ENCODE measurements around the gene SLC25A3.
"Not testable (repeated sequence)": the region's sequence is repeated elsewhere in the genome, so short reads cannot be mapped to it uniquely, and the experiment has no call there.

Gene SLC25A3

DNA sequence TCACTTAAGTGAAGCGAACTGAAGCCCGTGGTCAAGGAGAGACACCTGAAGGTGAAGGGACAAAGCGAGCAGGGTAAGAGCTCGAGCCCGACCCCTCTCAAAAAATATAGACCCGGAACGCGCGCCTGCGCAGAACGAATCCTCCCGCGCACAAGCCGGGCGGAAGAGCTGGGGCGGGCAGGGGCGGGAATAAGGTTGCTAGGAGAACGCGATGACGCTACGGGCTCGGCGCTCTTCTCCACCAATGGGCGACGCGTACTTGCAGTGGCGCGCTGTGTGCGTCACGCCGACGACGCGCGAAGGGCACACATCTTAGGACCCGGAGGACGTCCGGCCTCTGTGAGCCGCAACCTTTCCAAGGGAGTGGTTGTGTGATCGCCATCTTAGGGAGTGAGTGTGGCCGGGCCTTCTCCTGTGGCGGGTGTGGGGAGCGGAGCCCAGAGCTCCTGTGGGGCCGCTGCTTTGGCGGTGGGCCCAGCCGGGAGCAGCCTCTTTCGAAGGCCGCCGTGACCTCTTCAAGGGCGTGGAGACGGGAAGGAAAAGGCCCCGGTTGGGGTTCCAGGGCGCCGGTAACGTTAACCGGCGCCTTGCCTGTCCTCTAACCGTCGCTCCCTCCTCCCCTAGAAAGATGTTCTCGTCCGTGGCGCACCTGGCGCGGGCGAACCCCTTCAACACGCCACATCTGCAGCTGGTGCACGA is at the start of gene SLC25A3:
SLC25A3 (plus strand) TSS at position 336 of the 699 bp plus-strand sequence; CDS start at position 629, 293 bp downstream.
- H3K9ac ChIP-seq (ENCODE audit: low read depth, low read length) = peak within 1 kb of the TSS; percentile 99
- H3K36me3 ChIP-seq (ENCODE audit: insufficient read depth, low read length) = peaks cover 20% of the 10 kb centered on the region
- 0 out of 2 replicates have a peak, but pooled peaks cover 12% of the 10 kb centered on the region for H3K4me1 ChIP-seq (ENCODE audit: insufficient read depth, low read length)
- no peaks in the 10 kb centered on the region for H3K9me3 ChIP-seq (ENCODE audit: control insufficient read depth, insufficient read depth, low read length)

DNA sequence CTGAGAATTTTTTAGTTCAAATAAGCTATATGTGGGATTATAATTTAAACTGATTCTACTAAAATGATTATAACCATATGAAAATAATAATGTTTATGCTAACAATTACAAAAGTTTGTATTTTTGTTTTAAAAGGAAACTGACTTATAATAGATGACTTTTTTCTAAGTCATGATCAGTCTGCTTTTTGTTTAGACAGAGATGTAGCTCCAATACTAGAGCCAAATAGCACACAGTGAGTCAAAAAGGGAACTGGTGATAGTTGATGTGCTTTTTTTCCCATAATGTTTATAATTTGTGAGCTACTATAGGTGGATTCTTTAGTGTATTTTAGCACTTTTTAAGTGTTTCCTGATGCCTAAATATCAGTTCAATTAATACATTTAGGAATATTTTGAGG is 49.8 kb upstream of the SLC25A3 start:
- Histone ChIP-seq H3K36me3 (ENCODE audit: insufficient read depth, low read length) (peaks cover 15% of the 10 kb centered on the region; the same call in 1 of the 2 replicates), H3K9me3 (ENCODE audit: control insufficient read depth, insufficient read depth, low read length) (no peaks in the 10 kb centered on the region), H3K4me1 (ENCODE audit: insufficient read depth, low read length) (no peaks in the 10 kb centered on the region), H3K9ac (ENCODE audit: low read depth, low read length) (no peak overlapping the region)

DNA sequence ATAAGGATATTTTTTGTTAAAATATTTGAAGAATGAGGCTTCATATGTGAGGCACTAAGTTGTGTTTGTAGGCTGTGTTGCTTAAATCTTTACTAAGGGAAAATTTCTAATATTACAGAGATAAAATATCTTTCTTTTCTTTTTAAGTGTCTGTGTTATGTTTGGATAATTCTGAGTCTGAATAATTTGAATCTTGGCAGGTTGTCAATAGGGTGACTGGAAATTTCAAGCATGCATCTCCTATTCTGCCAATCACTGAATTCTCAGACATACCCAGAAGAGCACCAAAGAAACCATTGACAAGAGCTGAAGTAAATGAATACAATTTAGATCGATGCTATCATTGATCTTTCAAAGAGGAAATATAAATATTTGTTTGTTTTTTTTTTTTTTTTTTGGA is 48.7 kb upstream of the SLC25A3 start:
- no peaks in the 10 kb centered on the region for H3K9me3 ChIP-seq (ENCODE audit: control insufficient read depth, insufficient read depth, low read length)
- no peak overlapping the region for H3K9ac ChIP-seq (ENCODE audit: low read depth, low read length)
- H3K4me1 ChIP-seq (ENCODE audit: insufficient read depth, low read length) = no peaks in the 10 kb centered on the region
- peaks cover 19% of the 10 kb centered on the region for H3K36me3 ChIP-seq (ENCODE audit: insufficient read depth, low read length)

DNA sequence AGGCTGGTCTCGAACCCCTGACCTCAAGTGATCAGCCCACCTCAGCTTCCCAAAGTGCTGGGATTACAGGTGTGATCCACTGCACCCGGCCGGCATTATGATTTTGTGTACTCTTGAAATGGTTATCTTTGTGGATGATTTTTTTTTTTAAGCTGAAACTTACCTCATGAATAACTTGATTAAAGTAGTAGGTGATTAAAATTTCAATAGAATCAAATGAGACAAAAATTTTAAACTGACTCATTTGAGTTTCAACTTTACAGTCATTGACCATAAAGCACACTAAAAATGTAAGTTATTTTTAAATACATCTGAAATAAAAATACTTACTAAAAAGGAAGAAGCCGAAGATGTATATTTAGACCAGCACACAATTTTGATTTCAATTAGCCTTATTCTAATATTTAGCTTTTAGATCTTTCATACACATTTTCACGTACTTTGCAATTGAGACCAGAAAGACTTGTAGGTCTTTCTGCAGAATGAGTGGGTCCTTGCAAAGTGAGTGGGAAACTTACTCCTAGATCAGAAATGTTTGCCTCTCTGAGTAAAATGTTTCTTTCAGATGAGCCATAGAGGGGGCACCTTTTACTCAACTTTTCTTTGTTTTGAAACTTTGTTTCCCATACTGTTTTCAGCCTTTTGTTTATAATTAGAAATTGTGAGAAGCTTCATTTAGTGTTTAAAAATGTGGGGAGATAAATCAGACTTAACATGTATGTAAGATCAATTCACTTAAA is 43.9 kb upstream of the SLC25A3 start:
- Histone ChIP-seq H3K4me1 (ENCODE audit: insufficient read depth, low read length) (no peaks in the 10 kb centered on the region), H3K9me3 (ENCODE audit: control insufficient read depth, insufficient read depth, low read length) (no peaks in the 10 kb centered on the region), H3K9ac (ENCODE audit: low read depth, low read length) (no peak overlapping the region), H3K36me3 (ENCODE audit: insufficient read depth, low read length) (peaks cover 16% of the 10 kb centered on the region)

DNA sequence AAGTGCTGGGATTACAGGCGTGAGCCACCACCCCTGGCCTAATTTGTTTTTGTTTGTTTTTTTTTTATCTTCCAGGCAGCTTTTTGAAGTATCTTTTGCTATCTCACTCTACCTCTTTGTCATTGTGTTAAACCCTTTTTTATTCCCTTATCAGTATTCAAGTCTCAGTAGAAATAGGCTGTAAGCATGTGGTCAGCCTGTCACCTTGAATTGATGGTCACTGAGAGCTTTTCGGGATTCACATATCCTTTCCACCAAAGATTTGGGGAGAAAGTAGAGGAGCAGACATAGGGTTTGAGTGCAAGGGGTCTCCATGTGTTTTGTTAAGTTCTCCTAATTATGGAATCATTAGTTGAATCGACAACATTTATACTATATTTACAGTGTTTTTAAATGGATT is 41.7 kb upstream of the SLC25A3 start:
- H3K36me3 ChIP-seq (ENCODE audit: insufficient read depth, low read length) = peaks cover 11% of the 10 kb centered on the region

DNA sequence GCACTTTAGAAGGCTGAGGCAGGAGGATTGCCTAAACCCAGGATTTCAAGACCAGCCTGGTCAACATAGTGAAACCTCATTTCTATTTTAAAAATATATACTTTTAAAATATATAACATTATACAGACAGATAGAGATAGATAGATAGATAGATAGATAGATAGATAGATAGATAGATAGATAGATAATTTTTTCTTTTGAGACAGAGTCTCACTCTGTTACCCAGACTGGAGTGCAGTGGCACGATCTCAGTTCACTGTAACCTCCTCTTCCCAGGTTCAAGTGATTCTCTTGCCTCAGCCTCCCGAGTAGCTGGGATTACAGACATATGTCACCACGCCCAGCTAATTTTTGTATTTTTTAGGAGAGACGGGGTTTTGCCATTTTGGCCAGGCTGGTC is 35.4 kb upstream of the SLC25A3 start:
- H3K9me3 ChIP-seq (ENCODE audit: control insufficient read depth, insufficient read depth, low read length); H3K36me3 ChIP-seq (ENCODE audit: insufficient read depth, low read length); H3K4me1 ChIP-seq (ENCODE audit: insufficient read depth, low read length); H3K9ac ChIP-seq (ENCODE audit: low read depth, low read length): not testable (repeated sequence)

More for the DNA sequence above, 41.7 kb upstream of the SLC25A3 start:
- Histone ChIP-seq H3K9me3 (ENCODE audit: control insufficient read depth, insufficient read depth, low read length) (no peaks in the 10 kb centered on the region), H3K4me1 (ENCODE audit: insufficient read depth, low read length) (no peaks in the 10 kb centered on the region), H3K9ac (ENCODE audit: low read depth, low read length) (no peak overlapping the region)

DNA sequence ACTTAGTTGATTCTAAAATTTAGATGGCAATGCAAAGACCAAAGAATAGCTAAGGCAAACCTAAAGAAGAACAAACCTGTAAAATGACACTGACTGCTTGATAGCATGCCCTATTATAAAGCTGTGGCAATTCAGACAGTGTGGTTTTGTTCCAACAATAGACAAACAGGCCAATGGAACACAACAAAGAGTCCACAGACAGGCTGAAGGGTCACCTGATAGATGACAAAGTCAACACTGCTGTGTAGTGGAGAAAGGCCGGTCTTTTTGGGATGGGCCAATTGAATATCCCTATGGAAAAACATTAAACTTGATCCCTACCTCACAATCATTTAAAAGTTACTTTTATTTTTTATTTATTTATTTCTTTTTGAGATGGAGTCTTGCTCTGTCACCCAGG is 33.8 kb upstream of the SLC25A3 start:
- Histone ChIP-seq H3K9me3 (ENCODE audit: control insufficient read depth, insufficient read depth, low read length) (no peaks in the 10 kb centered on the region), H3K9ac (ENCODE audit: low read depth, low read length) (no peak overlapping the region), H3K4me1 (ENCODE audit: insufficient read depth, low read length) (no peaks in the 10 kb centered on the region), H3K36me3 (ENCODE audit: insufficient read depth, low read length) (no peaks in the 10 kb centered on the region)

DNA sequence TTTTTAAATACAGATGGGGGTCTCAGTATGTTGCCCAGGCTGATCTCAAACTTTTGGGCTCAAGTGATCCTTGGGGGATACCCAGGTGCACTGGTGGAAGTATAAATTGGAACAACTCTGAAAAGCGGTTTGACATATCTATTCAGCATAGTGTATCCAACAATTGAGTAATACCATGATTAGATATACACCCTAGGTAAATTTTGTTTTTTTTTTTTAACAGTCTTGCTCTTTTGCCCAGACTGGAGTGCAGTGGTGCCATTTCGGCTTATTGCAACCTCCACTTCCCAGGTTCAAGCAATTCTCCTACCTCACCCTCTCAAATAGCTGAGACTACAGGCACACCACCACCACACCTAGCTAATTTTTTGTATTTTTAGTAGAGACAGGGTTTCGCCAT is 31.6 kb upstream of the SLC25A3 start:
- Histone ChIP-seq H3K4me1 (ENCODE audit: insufficient read depth, low read length) (no peaks in the 10 kb centered on the region), H3K9me3 (ENCODE audit: control insufficient read depth, insufficient read depth, low read length) (no peaks in the 10 kb centered on the region), H3K9ac (ENCODE audit: low read depth, low read length) (no peak overlapping the region), H3K36me3 (ENCODE audit: insufficient read depth, low read length) (no peaks in the 10 kb centered on the region)

DNA sequence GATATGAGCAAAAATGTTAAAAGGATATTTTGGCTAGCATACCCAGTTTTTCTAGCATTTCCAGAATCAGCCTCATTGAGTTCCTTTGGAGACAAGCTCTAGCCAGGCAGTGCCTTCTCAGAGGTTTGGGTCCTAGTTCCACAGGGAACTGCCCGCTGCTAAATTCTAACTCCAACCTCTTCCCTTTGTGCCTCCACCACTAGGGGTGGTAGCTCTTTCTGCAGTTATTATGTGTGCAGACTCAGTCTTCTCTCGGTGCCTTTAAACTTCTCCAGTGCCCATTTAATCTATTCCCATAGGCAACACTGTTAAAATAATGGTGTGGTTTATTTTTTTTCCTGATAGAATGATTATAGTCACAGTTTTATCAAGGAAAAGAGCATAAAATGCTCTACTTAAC is 21.5 kb upstream of the SLC25A3 start:
- H3K4me1 ChIP-seq (ENCODE audit: insufficient read depth, low read length) = no peaks in the 10 kb centered on the region
- no peaks in the 10 kb centered on the region for H3K9me3 ChIP-seq (ENCODE audit: control insufficient read depth, insufficient read depth, low read length)
- H3K36me3 ChIP-seq (ENCODE audit: insufficient read depth, low read length) = no peaks in the 10 kb centered on the region
- H3K9ac ChIP-seq (ENCODE audit: low read depth, low read length) = no peak overlapping the region

DNA sequence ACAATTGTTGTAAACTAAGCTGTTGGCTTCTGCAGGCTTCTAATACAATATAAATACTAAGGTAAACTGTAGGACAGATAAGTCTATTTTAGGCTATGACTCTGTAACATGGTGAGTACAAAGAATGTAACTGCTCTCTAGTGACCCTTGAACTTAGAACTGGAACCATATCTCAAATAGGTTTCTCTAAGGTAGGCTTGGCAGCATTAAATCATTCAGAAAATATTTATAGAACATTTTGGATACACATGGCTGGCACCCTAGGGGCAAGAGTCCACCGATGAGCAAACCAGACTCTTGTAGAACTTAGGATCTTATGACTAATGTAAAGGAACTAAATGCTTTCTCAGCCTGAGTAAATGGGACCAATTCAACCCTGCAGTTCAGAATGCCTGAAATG is 19.4 kb upstream of the SLC25A3 start:
- Histone ChIP-seq H3K36me3 (ENCODE audit: insufficient read depth, low read length) (no peaks in the 10 kb centered on the region), H3K4me1 (ENCODE audit: insufficient read depth, low read length) (0 out of 2 replicates have a peak, but pooled peaks cover 2% of the 10 kb centered on the region), H3K9me3 (ENCODE audit: control insufficient read depth, insufficient read depth, low read length) (no peaks in the 10 kb centered on the region), H3K9ac (ENCODE audit: low read depth, low read length) (no peak overlapping the region)

DNA sequence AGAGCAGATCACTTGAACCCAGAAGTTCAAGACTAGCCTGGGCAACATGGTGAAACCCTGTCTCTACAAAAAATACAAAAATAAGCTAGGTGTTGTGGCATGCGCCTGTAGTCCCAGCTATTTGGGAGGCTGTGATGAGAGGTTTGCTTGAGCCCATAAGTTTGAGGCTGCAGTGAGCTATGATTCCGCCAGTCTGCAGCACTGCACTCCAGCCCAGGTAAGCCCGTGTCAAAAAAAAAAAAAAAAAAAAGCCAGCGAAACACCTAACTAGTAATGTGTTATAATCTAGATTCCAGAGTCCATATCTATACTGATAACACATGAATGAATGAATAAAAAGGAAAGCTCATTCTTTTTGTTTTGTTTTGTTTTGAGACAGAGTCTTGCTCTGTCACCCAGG is 18.5 kb upstream of the SLC25A3 start:
- H3K4me1 ChIP-seq (ENCODE audit: insufficient read depth, low read length) = 0 out of 2 replicates have a peak, but pooled peaks cover 2% of the 10 kb centered on the region
- no peaks in the 10 kb centered on the region for H3K36me3 ChIP-seq (ENCODE audit: insufficient read depth, low read length)
- no peak overlapping the region for H3K9ac ChIP-seq (ENCODE audit: low read depth, low read length)
- H3K9me3 ChIP-seq (ENCODE audit: control insufficient read depth, insufficient read depth, low read length) = no peaks in the 10 kb centered on the region

DNA sequence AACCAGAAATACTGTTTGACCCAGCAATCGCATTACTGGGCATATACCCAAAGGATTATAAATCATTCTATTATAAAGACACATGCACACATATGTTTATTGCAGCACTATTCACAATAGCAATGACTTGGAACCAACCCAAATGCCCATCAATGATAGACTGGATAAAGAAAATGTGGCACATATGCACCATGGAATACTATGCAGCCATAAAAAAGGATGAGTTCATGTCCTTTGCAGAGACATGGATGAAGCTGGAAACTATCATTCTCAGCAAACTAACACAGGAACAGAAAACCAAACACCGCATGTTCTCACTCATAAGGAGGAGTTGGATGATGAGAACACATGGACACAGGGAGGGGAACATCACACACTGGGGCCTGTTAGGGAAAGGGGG is 16.7 kb upstream of the SLC25A3 start:
- H3K9me3 ChIP-seq (ENCODE audit: control insufficient read depth, insufficient read depth, low read length); H3K9ac ChIP-seq (ENCODE audit: low read depth, low read length); H3K4me1 ChIP-seq (ENCODE audit: insufficient read depth, low read length): not testable (repeated sequence)

DNA sequence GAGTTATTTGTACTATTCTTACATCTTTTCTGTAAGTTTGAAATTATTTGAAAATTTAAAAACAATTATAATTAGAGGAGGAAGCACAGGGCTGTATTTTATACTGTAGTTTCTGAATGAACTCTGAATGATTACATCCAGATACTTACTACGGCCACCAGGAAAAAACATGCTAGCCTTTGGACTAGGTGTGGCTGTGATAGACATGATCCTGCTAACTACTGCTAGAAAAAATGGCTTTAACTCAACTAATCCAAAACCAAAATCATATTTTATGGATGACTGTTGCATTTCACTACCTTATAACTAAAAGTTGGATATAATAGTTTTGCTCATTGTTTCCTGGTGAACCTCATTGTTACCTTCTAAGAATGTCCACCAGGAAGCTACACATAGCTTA is 15.1 kb upstream of the SLC25A3 start:
- H3K9ac ChIP-seq (ENCODE audit: low read depth, low read length) = no peak overlapping the region
- H3K4me1 ChIP-seq (ENCODE audit: insufficient read depth, low read length) = 0 out of 2 replicates have a peak, but pooled peaks cover 2% of the 10 kb centered on the region

More for the DNA sequence above, 16.7 kb upstream of the SLC25A3 start:
- H3K36me3 ChIP-seq (ENCODE audit: insufficient read depth, low read length) = not testable (repeated sequence)

DNA sequence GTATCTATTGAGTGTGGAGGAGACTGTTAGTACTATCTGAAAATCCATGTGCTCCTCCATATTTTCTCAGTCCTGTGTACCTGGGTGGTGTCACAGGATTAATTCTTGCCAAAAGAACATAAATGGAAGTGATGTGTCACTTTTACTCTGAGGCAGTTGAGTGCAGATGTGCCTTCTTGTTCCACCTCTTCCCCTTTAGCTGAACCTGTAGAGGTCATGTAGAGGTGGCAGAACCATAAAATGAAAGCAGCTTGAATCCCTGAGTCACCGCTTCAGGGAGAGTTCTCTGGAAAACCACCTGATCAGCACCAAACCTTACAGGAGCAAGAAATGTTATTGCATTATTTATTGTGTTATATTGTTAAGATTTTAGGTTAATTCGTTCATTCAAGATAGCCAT is 14.7 kb upstream of the SLC25A3 start:
- no peaks in the 10 kb centered on the region for H3K9me3 ChIP-seq (ENCODE audit: control insufficient read depth, insufficient read depth, low read length)
- H3K9ac ChIP-seq (ENCODE audit: low read depth, low read length) = no peak overlapping the region
- H3K4me1 ChIP-seq (ENCODE audit: insufficient read depth, low read length) = 0 out of 2 replicates have a peak, but pooled peaks cover 2% of the 10 kb centered on the region
- H3K36me3 ChIP-seq (ENCODE audit: insufficient read depth, low read length) = no peaks in the 10 kb centered on the region

More for the DNA sequence above, 15.1 kb upstream of the SLC25A3 start:
- Histone ChIP-seq H3K9me3 (ENCODE audit: control insufficient read depth, insufficient read depth, low read length) (no peaks in the 10 kb centered on the region), H3K36me3 (ENCODE audit: insufficient read depth, low read length) (no peaks in the 10 kb centered on the region)

DNA sequence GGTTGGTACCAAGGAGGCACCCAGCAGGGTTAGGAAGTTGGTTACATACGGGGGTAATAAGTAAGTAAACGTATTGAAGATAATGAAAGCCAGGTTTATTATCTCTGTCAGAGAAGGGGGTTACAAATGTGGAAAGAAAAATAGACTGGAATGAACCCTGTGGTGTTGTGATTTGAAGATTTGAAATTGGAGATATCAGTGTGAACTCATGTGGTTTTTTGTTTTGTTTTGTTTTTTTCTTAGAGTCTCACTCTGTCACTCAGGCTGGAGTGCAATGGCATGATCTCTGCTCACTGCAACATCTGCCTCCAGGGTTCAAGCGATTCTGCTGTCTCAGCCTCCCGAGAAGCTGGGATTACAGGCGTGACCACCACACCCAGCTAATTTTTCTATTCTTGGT is 14.1 kb upstream of the SLC25A3 start:
- H3K4me1 ChIP-seq (ENCODE audit: insufficient read depth, low read length) = 0 out of 2 replicates have a peak, but pooled peaks cover 2% of the 10 kb centered on the region
- no peak overlapping the region for H3K9ac ChIP-seq (ENCODE audit: low read depth, low read length)
- no peaks in the 10 kb centered on the region for H3K36me3 ChIP-seq (ENCODE audit: insufficient read depth, low read length)

More for the DNA sequence above, 14.1 kb upstream of the SLC25A3 start:
- H3K9me3 ChIP-seq (ENCODE audit: control insufficient read depth, insufficient read depth, low read length) = no peaks in the 10 kb centered on the region
